Measurements from ENCODE around the gene TEC.
"Not testable (repeated sequence)": the region's sequence is repeated elsewhere in the genome, so short reads cannot be mapped to it uniquely, and the experiment has no call there.

DNA sequence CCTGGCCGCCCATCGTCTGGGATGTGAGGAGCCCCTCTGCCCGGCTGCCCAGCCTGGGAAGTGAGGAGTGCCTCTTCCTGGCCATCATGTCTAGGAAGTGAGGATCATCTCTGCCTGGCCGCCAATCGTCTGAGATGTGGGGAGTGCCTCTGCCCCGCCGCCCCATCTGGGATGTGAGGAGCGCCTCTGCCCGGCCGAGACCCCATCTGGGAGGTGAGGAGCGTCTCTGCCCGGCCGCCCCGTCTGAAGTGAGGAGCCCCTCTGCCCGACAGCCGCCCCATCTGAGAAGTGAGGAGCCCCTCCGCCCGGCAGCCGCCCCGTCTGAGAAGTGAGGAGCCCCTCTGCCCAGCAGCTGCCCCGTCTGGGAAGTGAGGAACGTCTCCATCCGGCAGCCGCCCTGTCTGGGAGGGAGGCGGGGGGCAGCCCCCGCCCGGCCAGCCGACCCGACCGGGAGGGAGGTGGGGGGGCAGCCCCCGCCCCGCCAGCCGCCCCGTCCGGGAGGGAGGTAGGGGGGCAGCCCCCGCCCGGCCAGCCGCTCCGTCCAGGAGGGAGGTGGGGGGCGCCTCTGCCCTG, 22.7 kb upstream of the TEC start:
- TF ChIP-seq EZH2 (IDR thresholded peaks at IDR 0.05); POLR2AphosphoS5 (IDR thresholded peaks at IDR 0.05; ENCODE audit: borderline replicate concordance, low read depth, low read length); FOXP2 (optimal IDR thresholded peaks at IDR 0.05; ENCODE audit: control extremely low read depth, extremely low read length, insufficient read depth): not testable (repeated sequence)
